ENCODE results near the gene COPS4.
"Not testable (repeated sequence)": the region's sequence is repeated elsewhere in the genome, so short reads cannot be mapped to it uniquely, and the experiment has no call there.

Gene COPS4

DNA sequence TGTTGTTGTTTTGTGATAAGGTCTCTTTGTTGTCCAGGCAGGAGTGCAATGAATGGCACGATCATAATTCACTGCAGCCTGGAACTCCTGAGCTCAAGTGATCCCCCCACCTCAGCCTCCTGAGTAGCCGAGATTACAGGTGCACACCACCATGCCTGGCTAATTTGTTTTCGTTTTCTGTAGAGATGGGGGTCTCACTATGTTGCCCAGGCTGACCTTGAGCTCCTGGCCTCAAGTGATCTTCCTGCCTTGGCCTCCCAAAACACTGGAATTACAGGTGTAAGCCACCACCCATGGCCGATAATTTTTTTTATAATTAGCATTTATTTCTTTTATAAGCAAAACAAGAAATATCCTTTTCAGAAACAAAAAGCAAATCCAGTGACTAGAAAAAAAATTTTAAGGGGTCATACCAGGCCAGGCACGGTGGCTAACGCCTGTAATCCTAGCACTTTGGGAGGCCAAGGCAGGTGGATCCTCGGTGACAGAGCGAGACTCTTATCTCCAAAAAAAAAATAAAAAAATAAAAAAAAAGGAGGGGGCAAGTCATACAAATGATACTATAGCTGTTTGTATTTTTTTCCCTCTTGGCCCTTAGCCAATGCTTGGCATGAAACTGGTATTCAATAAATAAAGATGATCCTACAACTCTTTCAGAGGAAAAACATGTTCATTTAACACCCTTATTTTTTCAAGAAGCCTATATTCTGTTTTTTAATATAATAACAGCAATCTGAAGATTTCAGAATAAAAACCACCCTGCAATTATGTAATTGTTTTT, 76.2 kb downstream of the COPS4 start:
- H3K27me3 ChIP-seq (ENCODE audit: insufficient read depth, insufficient read length): peaks cover 13% of the 10 kb centered on the region
- H3K4me1 ChIP-seq (ENCODE audit: insufficient read depth, insufficient read length): peaks cover 3% of the 10 kb centered on the region
- TF ChIP-seq ZNF274 (IDR thresholded peaks at IDR 0.05; ENCODE audit: low read depth, low read length): no peak
- no peak for TF ChIP-seq YY1 (IDR thresholded peaks at IDR 0.05; ENCODE audit: insufficient read depth, insufficient read length)
- H3K4me3 ChIP-seq (ENCODE audit: insufficient read length, low read depth): no peak overlapping the region
- DNase-seq (ENCODE audit: low read depth, low spot score): no peak
- H3K9me3 ChIP-seq (ENCODE audit: insufficient read depth, low read length): no peaks in the 10 kb centered on the region
- H3K36me3 ChIP-seq (ENCODE audit: insufficient read depth, insufficient read length, low read length): no peaks in the 10 kb centered on the region
- H3K9ac ChIP-seq (ENCODE audit: insufficient read length, low read depth): no peak overlapping the region

DNA sequence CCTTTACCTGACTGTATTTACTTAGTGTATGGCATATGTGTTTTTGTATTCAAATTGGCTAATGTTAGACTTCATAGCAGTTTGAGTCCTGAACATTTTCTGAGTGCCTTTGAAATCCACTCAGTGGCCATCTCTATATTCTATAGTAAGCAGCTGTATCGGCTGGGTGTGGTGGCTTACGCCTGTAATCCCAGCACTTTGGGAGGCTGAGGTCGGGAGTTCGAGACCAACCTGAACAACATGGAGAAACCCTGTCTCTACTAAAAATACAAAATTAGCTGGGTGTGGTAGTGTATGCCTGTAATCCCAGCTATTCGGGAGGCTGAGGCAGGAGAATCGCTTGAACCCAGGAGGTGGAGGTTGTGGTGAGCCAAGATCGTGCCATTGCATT, 76.8 kb downstream of the COPS4 start:
- H3K27me3 ChIP-seq (ENCODE audit: insufficient read depth, insufficient read length): peaks cover 13% of the 10 kb centered on the region
- H3K4me1 ChIP-seq (ENCODE audit: insufficient read depth, insufficient read length); H3K9ac ChIP-seq (ENCODE audit: insufficient read length, low read depth); H3K9me3 ChIP-seq (ENCODE audit: insufficient read depth, low read length); H3K4me3 ChIP-seq (ENCODE audit: insufficient read length, low read depth); DNase-seq (ENCODE audit: low read depth, low spot score); H3K36me3 ChIP-seq (ENCODE audit: insufficient read depth, insufficient read length, low read length): not testable (repeated sequence)

DNA sequence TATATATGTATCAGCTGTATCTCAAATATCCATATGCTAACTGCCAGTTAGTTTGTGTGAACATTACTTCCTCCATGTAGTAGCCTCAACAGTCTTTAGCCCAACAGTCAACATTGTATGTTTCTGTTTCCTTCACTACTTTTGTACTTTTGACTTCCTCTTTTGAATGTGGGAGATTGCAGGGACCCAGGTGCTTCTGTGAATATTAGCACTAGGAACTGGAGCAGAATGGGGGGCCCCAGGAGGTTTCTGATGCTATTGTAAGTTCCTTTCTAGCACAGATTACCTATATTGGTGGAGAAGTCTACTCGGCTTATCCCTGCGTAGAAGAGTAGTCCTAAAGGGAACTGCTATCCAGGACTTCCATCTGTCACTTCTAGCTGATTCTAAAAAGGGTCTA, 77.2 kb downstream of the COPS4 start:
- Histone ChIP-seq H3K27me3 (ENCODE audit: insufficient read depth, insufficient read length) (peaks cover 13% of the 10 kb centered on the region), H3K9me3 (ENCODE audit: insufficient read depth, low read length) (no peaks in the 10 kb centered on the region), H3K9ac (ENCODE audit: insufficient read length, low read depth) (no peak overlapping the region), H3K36me3 (ENCODE audit: insufficient read depth, insufficient read length, low read length) (no peaks in the 10 kb centered on the region), H3K4me1 (ENCODE audit: insufficient read depth, insufficient read length) (peaks cover 3% of the 10 kb centered on the region), H3K4me3 (ENCODE audit: insufficient read length, low read depth) (no peak overlapping the region)
- TF ChIP-seq ZNF274 (IDR thresholded peaks at IDR 0.05; ENCODE audit: low read depth, low read length) (no peak), YY1 (IDR thresholded peaks at IDR 0.05; ENCODE audit: insufficient read depth, insufficient read length) (no peak)
- no peak for DNase-seq (ENCODE audit: low read depth, low spot score)

DNA sequence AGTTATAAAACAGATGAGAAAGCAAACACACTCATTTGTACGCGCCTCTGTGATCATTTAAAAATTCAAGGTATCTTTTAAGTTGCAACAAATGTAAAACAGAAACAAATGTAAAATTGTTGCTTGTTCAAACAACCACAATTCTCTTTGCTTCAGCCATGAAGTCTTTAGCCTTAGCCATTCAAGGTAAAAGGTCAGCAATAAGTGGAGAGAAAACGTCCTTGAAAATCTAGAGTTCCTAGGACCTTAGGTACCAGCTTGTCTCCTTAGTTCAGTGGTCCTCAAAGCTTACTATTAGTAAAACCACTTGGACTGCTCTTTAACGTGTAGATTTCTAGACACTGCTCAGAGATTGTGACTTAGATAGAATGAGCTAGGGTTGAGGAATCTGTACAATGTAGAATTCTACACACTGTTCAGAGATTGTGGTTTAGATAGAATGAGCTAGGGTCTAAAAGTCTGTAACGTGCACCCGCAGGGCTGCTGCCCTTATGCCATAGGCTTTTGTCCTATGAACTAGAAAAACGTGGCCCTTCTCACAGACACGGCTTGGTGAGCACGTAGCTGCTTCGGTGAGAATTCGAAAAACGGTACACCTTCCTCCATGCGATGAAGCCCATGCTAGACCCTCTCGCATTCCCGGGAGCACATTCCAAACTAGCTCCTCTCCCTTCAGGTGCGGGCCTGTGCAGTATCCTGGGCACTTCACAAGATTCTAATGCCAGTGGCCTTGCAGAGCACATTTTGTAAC, 77.9 kb downstream of the COPS4 start:
- no peaks in the 10 kb centered on the region for H3K9me3 ChIP-seq (ENCODE audit: insufficient read depth, low read length)
- no peak for DNase-seq (ENCODE audit: low read depth, low spot score)
- peaks cover 3% of the 10 kb centered on the region for H3K4me1 ChIP-seq (ENCODE audit: insufficient read depth, insufficient read length)
- peaks cover 13% of the 10 kb centered on the region for H3K27me3 ChIP-seq (ENCODE audit: insufficient read depth, insufficient read length)
- H3K9ac ChIP-seq (ENCODE audit: insufficient read length, low read depth): no peak overlapping the region
- no peaks in the 10 kb centered on the region for H3K36me3 ChIP-seq (ENCODE audit: insufficient read depth, insufficient read length, low read length)
- no peak for TF ChIP-seq YY1 (IDR thresholded peaks at IDR 0.05; ENCODE audit: insufficient read depth, insufficient read length)
- TF ChIP-seq ZNF274 (IDR thresholded peaks at IDR 0.05; ENCODE audit: low read depth, low read length): no peak
- no peak for TF ChIP-seq SUZ12 (IDR thresholded peaks at IDR 0.05; ENCODE audit: extremely low read depth, insufficient read depth, insufficient read length)
- no peak overlapping the region for H3K4me3 ChIP-seq (ENCODE audit: insufficient read length, low read depth)

DNA sequence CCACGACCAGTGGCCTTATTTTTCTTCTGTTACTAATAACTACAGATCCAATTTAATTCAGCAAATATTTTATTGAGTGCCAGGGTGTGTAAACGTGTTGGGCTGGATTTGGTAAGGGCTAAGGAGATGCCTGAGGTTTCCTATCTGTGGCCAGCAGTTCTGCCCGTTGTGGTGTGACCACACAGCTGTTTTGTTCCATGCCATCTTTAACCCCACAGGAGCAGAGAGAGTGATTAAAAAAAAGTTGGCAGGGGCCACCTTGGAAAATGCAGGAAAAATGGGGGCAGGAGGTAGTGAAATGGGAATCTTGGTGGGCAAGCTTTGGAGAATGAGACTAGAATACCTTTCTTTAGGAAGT, 78.4 kb downstream of the COPS4 start:
- no peak for DNase-seq (ENCODE audit: low read depth, low spot score)
- Histone ChIP-seq H3K27me3 (ENCODE audit: insufficient read depth, insufficient read length) (peaks cover 11% of the 10 kb centered on the region), H3K9ac (ENCODE audit: insufficient read length, low read depth) (no peak overlapping the region), H3K4me3 (ENCODE audit: insufficient read length, low read depth) (no peak overlapping the region), H3K9me3 (ENCODE audit: insufficient read depth, low read length) (no peaks in the 10 kb centered on the region), H3K36me3 (ENCODE audit: insufficient read depth, insufficient read length, low read length) (no peaks in the 10 kb centered on the region), H3K4me1 (ENCODE audit: insufficient read depth, insufficient read length) (peaks cover 3% of the 10 kb centered on the region)
- TF ChIP-seq SUZ12 (IDR thresholded peaks at IDR 0.05; ENCODE audit: extremely low read depth, insufficient read depth, insufficient read length): no peak
- no peak for TF ChIP-seq YY1 (IDR thresholded peaks at IDR 0.05; ENCODE audit: insufficient read depth, insufficient read length)
- no peak for TF ChIP-seq ZNF274 (IDR thresholded peaks at IDR 0.05; ENCODE audit: low read depth, low read length)

DNA sequence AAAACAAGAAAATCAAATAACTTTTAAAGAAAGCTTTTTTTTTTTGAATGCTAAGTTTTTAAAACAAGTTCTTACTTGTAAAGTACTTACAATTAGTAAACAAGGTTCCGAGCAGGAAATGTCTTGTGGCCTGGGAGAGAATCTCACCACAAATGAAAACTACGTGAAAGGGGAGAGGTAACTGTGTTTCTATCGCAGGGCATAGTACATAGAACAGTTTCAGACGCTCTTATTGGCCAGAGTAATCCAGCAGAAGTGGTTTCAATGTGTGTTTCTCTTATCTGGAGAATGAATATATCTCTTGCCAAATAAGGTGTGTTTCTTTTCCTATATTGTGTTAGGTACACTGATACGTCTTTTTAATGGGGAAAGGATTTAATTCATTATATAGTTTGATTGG, 79.6 kb downstream of the COPS4 start, which contains the start of gene PLAC8:
TSS of gene PLAC8 (minus strand) at position 154 of the 400 bp plus-strand sequence. CDS start 6,808 bp downstream, outside the sequence.
- DNase-seq (ENCODE audit: low read depth, low spot score): no peak
- peaks cover 3% of the 10 kb centered on the region for H3K4me1 ChIP-seq (ENCODE audit: insufficient read depth, insufficient read length)
- H3K9ac ChIP-seq (ENCODE audit: insufficient read length, low read depth): no peak within 1 kb of the TSS
- H3K27me3 ChIP-seq (ENCODE audit: insufficient read depth, insufficient read length): no peaks in the 10 kb centered on the region
- H3K36me3 ChIP-seq (ENCODE audit: insufficient read depth, insufficient read length, low read length): no peaks in the 10 kb centered on the region
- no peak within 1 kb of the TSS for H3K4me3 ChIP-seq (ENCODE audit: insufficient read length, low read depth)
- TF ChIP-seq SUZ12 (IDR thresholded peaks at IDR 0.05; ENCODE audit: extremely low read depth, insufficient read depth, insufficient read length) (no peak), YY1 (IDR thresholded peaks at IDR 0.05; ENCODE audit: insufficient read depth, insufficient read length) (no peak), ZNF274 (IDR thresholded peaks at IDR 0.05; ENCODE audit: low read depth, low read length) (no peak)
- H3K9me3 ChIP-seq (ENCODE audit: insufficient read depth, low read length): no peaks in the 10 kb centered on the region

DNA sequence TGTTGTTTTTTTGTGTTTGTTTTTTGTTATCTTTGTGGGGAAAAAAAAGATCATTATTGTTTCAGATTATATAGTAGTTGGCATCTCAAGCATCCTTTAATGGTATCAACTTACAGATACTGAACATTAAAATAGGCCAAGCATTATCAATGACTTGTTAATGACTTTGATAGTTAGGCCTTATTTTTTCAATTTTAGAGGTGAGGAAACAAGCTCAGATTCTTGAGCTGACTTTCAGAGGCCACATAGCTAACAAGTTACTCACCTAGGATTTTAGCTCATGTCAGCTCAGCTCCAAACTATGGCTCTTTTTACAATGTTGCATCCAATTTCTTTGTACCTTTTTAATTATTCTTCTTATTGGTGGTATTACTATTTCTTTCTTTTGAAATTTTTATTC, 80.0 kb downstream of the COPS4 start:
- DNase-seq (ENCODE audit: low read depth, low spot score): no peak
- no peak overlapping the region for H3K4me3 ChIP-seq (ENCODE audit: insufficient read length, low read depth)

More for the DNA sequence above, 80.0 kb downstream of the COPS4 start:
- Histone ChIP-seq H3K9ac (ENCODE audit: insufficient read length, low read depth) (no peak overlapping the region), H3K9me3 (ENCODE audit: insufficient read depth, low read length) (no peaks in the 10 kb centered on the region), H3K36me3 (ENCODE audit: insufficient read depth, insufficient read length, low read length) (no peaks in the 10 kb centered on the region), H3K27me3 (ENCODE audit: insufficient read depth, insufficient read length) (no peaks in the 10 kb centered on the region), H3K4me1 (ENCODE audit: insufficient read depth, insufficient read length) (peaks cover 3% of the 10 kb centered on the region)
- TF ChIP-seq YY1 (IDR thresholded peaks at IDR 0.05; ENCODE audit: insufficient read depth, insufficient read length) (no peak), ZNF274 (IDR thresholded peaks at IDR 0.05; ENCODE audit: low read depth, low read length) (no peak), SUZ12 (IDR thresholded peaks at IDR 0.05; ENCODE audit: extremely low read depth, insufficient read depth, insufficient read length) (no peak)

Measured in NT2/D1 (cell line).